HEK293T (cell line): ENCODE data around the gene SLC6A5.

Source experiments
- CTCF ChIA-PET: fragments of 350-600 bp; formaldehyde crosslinking; extraction: SDS; loops from one replicate; lab custom pipeline; 2021; ENCODE audit warnings: antibody characterized with exemption, inconsistent platforms; lab: Yijun Ruan, JAX
- POLR2A ChIA-PET: fragments of 350-600 bp; formaldehyde crosslinking; extraction: SDS; loops from one replicate; lab custom pipeline; 2020; ENCODE audit warnings: antibody characterized with exemption, inconsistent platforms; lab: Yijun Ruan, JAX
- DNase-seq: peaks from one replicate; pipeline ENCODE4 v3.0.0; 2012; ENCODE audit warnings: mixed read lengths; ENCODE audit errors: extremely low spot score
- ARNT ChIP-seq: fragments of 450-650 bp; IDR thresholded peaks from 2 replicates; pipeline ENCODE4 v1.6.1; 2017; ENCODE audit warnings: mild to moderate bottlenecking
- BHLHE40 ChIP-seq: fragments of 450-650 bp; IDR thresholded peaks from 2 replicates; pipeline ENCODE4 v1.6.1; 2016; ENCODE audit warnings: mild to moderate bottlenecking, moderate library complexity, borderline replicate concordance
- CTBP1 ChIP-seq: fragments of 450-650 bp; IDR thresholded peaks from 2 replicates; pipeline ENCODE4 v1.6.1; 2016; ENCODE audit warnings: borderline replicate concordance
- ELF4 ChIP-seq: fragments of 450-650 bp; IDR thresholded peaks from 2 replicates; pipeline ENCODE4 v1.6.1; 2017; ENCODE audit warnings: antibody characterized with exemption
- FOXA1 ChIP-seq: fragments of 450-650 bp; IDR thresholded peaks from 2 replicates; pipeline ENCODE4 v1.6.1; 2016; ENCODE audit warnings: mild to moderate bottlenecking
- FOXK2 ChIP-seq: fragments of 450-650 bp; IDR thresholded peaks from 2 replicates; pipeline ENCODE4 v1.6.1; 2016; ENCODE audit warnings: mild to moderate bottlenecking
- FOXM1 ChIP-seq: fragments of 450-650 bp; IDR thresholded peaks from 2 replicates; pipeline ENCODE4 v1.6.1; 2017; ENCODE audit warnings: mild to moderate bottlenecking, borderline replicate concordance
- HDGF ChIP-seq: fragments of 450-650 bp; IDR thresholded peaks from 2 replicates; pipeline ENCODE4 v1.6.1; 2017; ENCODE audit warnings: antibody characterized with exemption, borderline replicate concordance
- L3MBTL2 ChIP-seq: fragments of 450-650 bp; conservative IDR thresholded peaks from 2 replicates; pipeline ENCODE4 v1.6.1; 2016; ENCODE audit warnings: mild to moderate bottlenecking
- LEF1 ChIP-seq: fragments of 450-650 bp; IDR thresholded peaks from 2 replicates; pipeline ENCODE4 v1.6.1; 2017; ENCODE audit warnings: mild to moderate bottlenecking, borderline replicate concordance
- NFRKB ChIP-seq: fragments of 450-650 bp; IDR thresholded peaks from 2 replicates; pipeline ENCODE4 v1.6.1; 2016; ENCODE audit warnings: mild to moderate bottlenecking, moderate library complexity
- PKNOX1 ChIP-seq: fragments of 450-650 bp; IDR thresholded peaks from 2 replicates; pipeline ENCODE4 v1.6.1; 2016
- SP1 ChIP-seq: fragments of 450-650 bp; IDR thresholded peaks from 2 replicates; pipeline ENCODE4 v1.6.1; 2017
- SUZ12 ChIP-seq: fragments of 450-650 bp; IDR thresholded peaks from 2 replicates; pipeline ENCODE4 v1.6.1; 2016; ENCODE audit warnings: mild to moderate bottlenecking
- TARDBP ChIP-seq: fragments of 450-650 bp; IDR thresholded peaks from 2 replicates; pipeline ENCODE4 v1.6.1; 2016
- ZNF384 ChIP-seq: fragments of 450-650 bp; IDR thresholded peaks from 2 replicates; pipeline ENCODE4 v1.6.1; 2016

Gene SLC6A5

GRCh38 chr11:20631519-20632168 lies 32.2 kb downstream of the SLC6A5 start:
- POLR2A ChIA-PET: no interaction called here
- CTCF ChIA-PET: no interaction called here
- TF ChIP-seq FOXM1 (no peak), L3MBTL2 (no peak), SP1 (no peak), CTBP1 (no peak), FOXK2 (no peak), FOXA1 (no peak), PKNOX1 (no peak), SUZ12 (no peak), BHLHE40 (no peak), LEF1 (no peak), TARDBP (no peak), ARNT (no peak), ZNF384 (no peak), HDGF (no peak), NFRKB (no peak), ELF4 (no peak)
- no peak for DNase-seq

- CTCF ChIA-PET: no interaction called here
- no peak for DNase-seq
- no peak for TF ChIP-seq CTBP1
- TF ChIP-seq NFRKB: no peak
- TF ChIP-seq FOXA1: no peak
- no peak for TF ChIP-seq SP1
- no peak for TF ChIP-seq TARDBP
- TF ChIP-seq PKNOX1: no peak
- TF ChIP-seq SUZ12: no peak
- no peak for TF ChIP-seq ARNT
- TF ChIP-seq L3MBTL2: no peak
- TF ChIP-seq ZNF384: no peak
- TF ChIP-seq FOXK2: no peak
- no peak for TF ChIP-seq FOXM1
- no peak for TF ChIP-seq HDGF
- TF ChIP-seq ELF4: no peak
- TF ChIP-seq BHLHE40: no peak
- no peak for TF ChIP-seq LEF1
- POLR2A ChIA-PET: no interaction called here
Observed at GRCh38 chr11:20632169-20632532, 32.7 kb downstream of the SLC6A5 start.

GRCh38 chr11:20634044-20634443 lies 34.6 kb downstream of the SLC6A5 start:
- no peak for TF ChIP-seq SP1
- TF ChIP-seq FOXM1: no peak
- TF ChIP-seq TARDBP: no peak
- no peak for TF ChIP-seq L3MBTL2
- TF ChIP-seq ELF4: no peak
- no peak for DNase-seq
- ChIA-PET POLR2A (no interaction called here), CTCF (no interaction called here)

- no peak for TF ChIP-seq HDGF
- TF ChIP-seq PKNOX1: no peak
- no peak for TF ChIP-seq SP1
- TF ChIP-seq SUZ12: no peak
- TF ChIP-seq LEF1: no peak
- no peak for TF ChIP-seq TARDBP
- no peak for TF ChIP-seq BHLHE40
- no peak for TF ChIP-seq CTBP1
- no peak for TF ChIP-seq ELF4
- ChIA-PET CTCF (no interaction called here), POLR2A (interaction anchor here (0.5 kb wide), 1 partner anchor 26 kb away, joined by 3 read pairs; no protein-coding TSS in a partner anchor)
- DNase-seq: no peak
Observed at GRCh38 chr11:20634781-20635180, 35.4 kb downstream of the SLC6A5 start.

GRCh38 chr11:20638074-20638473 lies 38.7 kb downstream of the SLC6A5 start:
- TF ChIP-seq L3MBTL2 (no peak), LEF1 (no peak), FOXA1 (no peak), ELF4 (no peak), PKNOX1 (no peak), FOXM1 (no peak), NFRKB (no peak)
- DNase-seq: no peak
- ChIA-PET POLR2A (no interaction called here), CTCF (no interaction called here)

- ChIA-PET CTCF (no interaction called here), POLR2A (no interaction called here)
- no peak for DNase-seq
- TF ChIP-seq SP1 (no peak), LEF1 (no peak), ZNF384 (no peak), FOXA1 (no peak), BHLHE40 (no peak), CTBP1 (no peak), ELF4 (no peak), SUZ12 (no peak), FOXM1 (no peak), HDGF (no peak), PKNOX1 (no peak)
Observed at GRCh38 chr11:20639688-20640087, 40.3 kb downstream of the SLC6A5 start.
